CD14-positive monocyte (primary cell): ENCODE results near the gene MYCBP. TPM values are rescaled to one million over a fixed set of nuclear protein-coding genes. Genes with fewer than 3 reads are reported as not detected.

Experiments
- DNase-seq, 3 donors: peaks; one replicate each; pipeline ENCODE4 v3.0.0-alpha.2; 2011 to 2022
- H2AFZ ChIP-seq: 2 replicates; pipeline ENCODE4 v1.6.0; 2012; ENCODE audit warnings: mild to moderate bottlenecking, low read depth, low read length, inconsistent platforms; ENCODE audit not compliant: insufficient read depth, poor library complexity, severe bottlenecking
- H3K27ac ChIP-seq, 2 donors: 1 replicate in 1 of 2; 2 replicates in 1 of 2; pipeline ENCODE4 v1.5.1; 2012 to 2013; ENCODE audit warnings: low read length in 2 of 2, control low read depth in 1 of 2, inconsistent platforms in 1 of 2, low read depth in 1 of 2, mild to moderate bottlenecking in 1 of 2
- H3K27me3 ChIP-seq, 2 donors: one replicate each; pipeline versions ENCODE4 v1.6.0 to v1.6.1; 2011 to 2013; ENCODE audit warnings: low read length in 2 of 2; ENCODE audit not compliant: control insufficient read depth in 2 of 2, insufficient read depth in 2 of 2
- H3K36me3 ChIP-seq, 2 donors: replicated peaks in 1 of 2; 1 replicate in 1 of 2; 2 replicates in 1 of 2; pipeline versions ENCODE4 v1.5.1 to v1.6.1; 2012 to 2013; ENCODE audit warnings: low read length in 2 of 2, control low read depth in 1 of 2, inconsistent platforms in 1 of 2, mild to moderate bottlenecking in 1 of 2; ENCODE audit not compliant: insufficient read depth in 2 of 2, control insufficient read depth in 1 of 2
- H3K4me1 ChIP-seq, 2 donors: 1 replicate in 1 of 2; 2 replicates in 1 of 2; pipeline versions ENCODE4 v1.5.1 to v1.6.1; 2012 to 2013; ENCODE audit warnings: low read length in 2 of 2, control low read depth in 1 of 2, inconsistent platforms in 1 of 2, mild to moderate bottlenecking in 1 of 2, moderate library complexity in 1 of 2; ENCODE audit not compliant: insufficient read depth in 2 of 2, control insufficient read depth in 1 of 2
- H3K4me2 ChIP-seq: replicated peaks from 2 replicates; pipeline ENCODE3; 2012; ENCODE audit warnings: low read length, moderate library complexity, mild to moderate bottlenecking; ENCODE audit not compliant: poor library complexity, severe bottlenecking; ENCODE audit errors: extremely low read depth
- H3K4me3 ChIP-seq, 3 experiments: fragments of 200-600 bp in 1 of 3; sonication (generic) in 1 of 3; replicated peaks in 1 of 3; 1 replicate in 2 of 3; 2 replicates in 1 of 3; pipeline ENCODE4 v1.5.1; 2011 to 2013; ENCODE audit warnings: low read length in 3 of 3, mild to moderate bottlenecking in 3 of 3, control low read depth in 2 of 3, low read depth in 2 of 3, inconsistent platforms in 1 of 3, moderate library complexity in 1 of 3
- H3K79me2 ChIP-seq: 2 replicates; pipeline ENCODE4 v1.6.0; 2012; ENCODE audit warnings: mild to moderate bottlenecking, control low read depth, inconsistent platforms, low read length, moderate library complexity; ENCODE audit not compliant: insufficient read depth
- H3K9ac ChIP-seq: 2 replicates; pipeline ENCODE4 v1.6.0; 2017; ENCODE audit warnings: low read length, mild to moderate bottlenecking; ENCODE audit not compliant: insufficient read depth, poor library complexity, severe bottlenecking
- H3K9me3 ChIP-seq, 2 donors: replicated peaks in 1 of 2; 1 replicate in 1 of 2; 2 replicates in 1 of 2; pipeline versions ENCODE4 v1.5.1 to v1.6.1; 2012 to 2013; ENCODE audit warnings: low read length in 2 of 2, control low read depth in 1 of 2; ENCODE audit not compliant: control insufficient read depth in 1 of 2, insufficient read depth in 1 of 2
- H4K20me1 ChIP-seq: 2 replicates; pipeline ENCODE4 v1.6.0; 2012; ENCODE audit warnings: mild to moderate bottlenecking, low read length, control low read depth, moderate library complexity; ENCODE audit not compliant: insufficient read depth
- H3K27ac Mint-ChIP-seq, 7 donors: one replicate each; pipeline ENCODE4 v1.8.0; 2020; ENCODE audit warnings: mild to moderate bottlenecking in 7 of 7, mixed read lengths in 7 of 7, moderate library complexity in 6 of 7, inconsistent platforms in 2 of 7
- H3K27me3 Mint-ChIP-seq, 3 donors: one replicate each; pipeline ENCODE4 v1.8.0; 2021 to 2022; ENCODE audit warnings: low read depth in 3 of 3, mild to moderate bottlenecking in 3 of 3, mixed read lengths in 3 of 3, moderate library complexity in 3 of 3, inconsistent platforms in 1 of 3
- H3K36me3 Mint-ChIP-seq, 2 donors: one replicate each; pipeline ENCODE4 v1.8.0; 2020; ENCODE audit warnings: mixed read lengths in 2 of 2, inconsistent platforms in 1 of 2, mild to moderate bottlenecking in 1 of 2
- H3K4me1 Mint-ChIP-seq: one replicate; pipeline ENCODE4 v1.8.0; 2020; ENCODE audit warnings: mild to moderate bottlenecking, mixed read lengths
- H3K4me3 Mint-ChIP-seq, 2 donors: one replicate each; pipeline ENCODE4 v1.8.0; 2020; ENCODE audit warnings: mild to moderate bottlenecking in 2 of 2, mixed read lengths in 2 of 2, moderate library complexity in 1 of 2
- H3K9me3 Mint-ChIP-seq, 7 donors: one replicate each; pipeline ENCODE4 v1.8.0; 2020 to 2022; ENCODE audit warnings: mixed read lengths in 7 of 7, mild to moderate bottlenecking in 6 of 7, moderate library complexity in 6 of 7, inconsistent platforms in 2 of 7
- WGBS: methylation state at CpG from one replicate; pipeline ENCODE4 v1.1.5; 2013; ENCODE audit warnings: missing lambda C conversion rate; ENCODE audit not compliant: insufficient coverage; 5-methylcytosine and 5-hydroxymethylcytosine counted together
- intact Hi-C, 2 donors: fragments of 100-400 bp; cut with micrococcal nuclease; formaldehyde crosslinking; loops; one replicate each; pipeline versions ENCODE4 v1.15.0 to v1.15.1; 2023
- polyA plus RNA-seq, 3 donors: library from polyadenylated mRNA; depleted of rRNA in 1 of 3; unstranded in 2 of 3; stranded (reverse) in 1 of 3; fragments of 300-500 nt in 2 of 3; fragments of >200 nt in 1 of 3; fragmentation: Illumina TruSeq in 2 of 3; gene quantifications; 1 replicate in 2 of 3; 2 replicates in 1 of 3; pipeline ENCODE4 v1.2.3, GENCODE V29; 2012 to 2021
- TF ChIP-seq, protein P1 (sequence below): fragments of 200-600 bp; IDR thresholded peaks from one replicate; pipeline ENCODE4 v1.8.0; 2022; ENCODE audit warnings: antibody characterized with exemption, mild to moderate bottlenecking

The MYCBP gene
- polyA plus RNA-seq, 3 donors = 9.3 to 92.3 (median 77.2) TPM

DNA sequence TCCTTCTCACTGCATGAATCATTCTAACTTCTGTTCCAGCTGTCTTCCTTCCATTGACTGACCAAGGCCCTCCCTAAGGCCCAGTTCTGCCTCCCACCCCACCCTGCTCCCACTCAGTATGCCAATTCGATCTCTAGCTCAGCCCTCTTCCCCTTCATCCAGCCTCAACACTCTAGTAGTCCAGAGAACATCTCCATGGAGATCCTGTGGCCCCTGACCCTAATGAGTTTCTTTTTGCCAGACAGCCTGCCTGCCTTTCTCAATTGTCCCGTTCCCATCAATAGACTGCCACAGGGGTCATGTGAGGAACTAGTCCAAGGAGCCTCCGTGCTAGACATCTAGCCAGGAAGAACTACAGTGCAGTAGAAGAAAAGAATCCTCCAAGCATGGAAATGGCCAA lies 40.0 kb downstream of the MYCBP start:
- peaks cover 0 to 2% (median 0%) of the 10 kb centered on the region in 3 donors for H3K27me3 Mint-ChIP-seq
- Histone ChIP-seq H3K4me3 (no peak overlapping the region), H3K27ac (no peak overlapping the region), H2AFZ (no peak overlapping the region), H3K27me3 (no peaks in the 10 kb centered on the region), H3K4me1 (peaks cover 30 to 36% of the 10 kb centered on the region in 2 donors), H3K9me3 (no peaks in the 10 kb centered on the region), H3K79me2 (no peaks in the 10 kb centered on the region), H4K20me1 (peaks cover 5% of the 10 kb centered on the region), H3K9ac (no peak overlapping the region), H3K4me2 (no peak overlapping the region), H3K36me3 (peaks cover 5 to 12% of the 10 kb centered on the region in 2 donors)
- intact Hi-C loops = loop anchor here (10.0 kb wide), 2 partner anchors 788 to 808 kb away; partner anchors contain the start of gene POU3F1 (in 1 of the 2)
- 37% methylated on average over 3 of the region's 3 CpGs for WGBS
- no peaks in the 10 kb centered on the region for H3K9me3 Mint-ChIP-seq
- peaks cover 5 to 12% of the 10 kb centered on the region in 2 donors for H3K36me3 Mint-ChIP-seq
- H3K4me3 Mint-ChIP-seq = no peak overlapping the region
- H3K4me1 Mint-ChIP-seq = peaks cover 48% of the 10 kb centered on the region
- TF ChIP-seq, protein P1, sequence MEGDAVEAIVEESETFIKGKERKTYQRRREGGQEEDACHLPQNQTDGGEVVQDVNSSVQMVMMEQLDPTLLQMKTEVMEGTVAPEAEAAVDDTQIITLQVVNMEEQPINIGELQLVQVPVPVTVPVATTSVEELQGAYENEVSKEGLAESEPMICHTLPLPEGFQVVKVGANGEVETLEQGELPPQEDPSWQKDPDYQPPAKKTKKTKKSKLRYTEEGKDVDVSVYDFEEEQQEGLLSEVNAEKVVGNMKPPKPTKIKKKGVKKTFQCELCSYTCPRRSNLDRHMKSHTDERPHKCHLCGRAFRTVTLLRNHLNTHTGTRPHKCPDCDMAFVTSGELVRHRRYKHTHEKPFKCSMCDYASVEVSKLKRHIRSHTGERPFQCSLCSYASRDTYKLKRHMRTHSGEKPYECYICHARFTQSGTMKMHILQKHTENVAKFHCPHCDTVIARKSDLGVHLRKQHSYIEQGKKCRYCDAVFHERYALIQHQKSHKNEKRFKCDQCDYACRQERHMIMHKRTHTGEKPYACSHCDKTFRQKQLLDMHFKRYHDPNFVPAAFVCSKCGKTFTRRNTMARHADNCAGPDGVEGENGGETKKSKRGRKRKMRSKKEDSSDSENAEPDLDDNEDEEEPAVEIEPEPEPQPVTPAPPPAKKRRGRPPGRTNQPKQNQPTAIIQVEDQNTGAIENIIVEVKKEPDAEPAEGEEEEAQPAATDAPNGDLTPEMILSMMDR = no peak
- no peak overlapping the region for H3K27ac Mint-ChIP-seq
- no peak for DNase-seq

DNA sequence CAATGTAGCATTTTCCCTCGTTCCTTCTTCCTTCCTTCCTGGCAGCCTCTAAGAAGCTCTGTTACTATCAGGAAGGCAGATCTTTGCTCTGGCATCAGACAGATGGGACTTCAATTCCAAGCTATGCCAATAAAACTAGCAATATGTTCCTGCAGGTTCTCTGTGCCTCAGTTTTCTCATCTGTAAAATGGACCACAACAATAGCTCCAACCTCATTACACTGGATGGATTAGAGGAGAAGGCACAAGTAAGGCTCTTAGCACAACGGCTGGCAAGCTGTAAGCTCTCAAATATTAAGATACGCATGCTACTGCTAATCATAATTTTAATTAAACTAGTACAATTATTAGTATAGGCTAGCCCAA lies 40.8 kb downstream of the MYCBP start:
- H3K4me1 Mint-ChIP-seq = peaks cover 48% of the 10 kb centered on the region
- H3K9me3 ChIP-seq = no peaks in the 10 kb centered on the region
- no peak overlapping the region for H3K9ac ChIP-seq
- no peaks in the 10 kb centered on the region for H4K20me1 ChIP-seq
- peaks cover 0 to 4% of the 10 kb centered on the region in 2 donors for H3K36me3 ChIP-seq
- TF ChIP-seq, protein P1 = no peak
- H3K4me1 ChIP-seq = peaks cover 30 to 36% of the 10 kb centered on the region in 2 donors
- WGBS = 100% methylated on average over 1 of the region's 3 CpGs
- H3K4me3 ChIP-seq = no peak overlapping the region
- no peak overlapping the region for H3K27ac ChIP-seq
- no peak overlapping the region for H3K4me3 Mint-ChIP-seq
- intact Hi-C loops = loop anchor here (10.0 kb wide), 2 partner anchors 788 to 808 kb away; partner anchors contain the start of gene POU3F1 (in 1 of the 2)
- no peaks in the 10 kb centered on the region for H3K27me3 ChIP-seq
- no peaks in the 10 kb centered on the region for H3K9me3 Mint-ChIP-seq
- H3K27me3 Mint-ChIP-seq = peaks cover 0 to 2% (median 0%) of the 10 kb centered on the region in 3 donors
- DNase-seq = no peak
- H3K36me3 Mint-ChIP-seq = peaks cover 0 to 5% of the 10 kb centered on the region in 2 donors
- H3K4me2 ChIP-seq = no peak overlapping the region
- no peak overlapping the region for H3K27ac Mint-ChIP-seq
- H2AFZ ChIP-seq = no peak overlapping the region
- H3K79me2 ChIP-seq = no peaks in the 10 kb centered on the region
